Activated CD4-positive, alpha-beta T cell treated with anti-CD3 and anti-CD28 coated beads, Interleukin-2, amount 50 U/mL, for 24 hours (primary cell): ENCODE results near the gene DLG2.
"Not testable (repeated sequence)": the region's sequence is repeated elsewhere in the genome, so short reads cannot be mapped to it uniquely, and the experiment has no call there.

Experiments
- DNase-seq, 2 donors: peaks; one replicate each; pipeline ENCODE4 v3.0.0-alpha.2; 2020; ENCODE audit warnings: low read depth in 1 of 2, low spot score in 1 of 2

Gene DLG2

GRCh38 chr11:85647078-85647477 is 19.9 kb upstream of the DLG2 start:
- DNase-seq: no peak

DNA sequence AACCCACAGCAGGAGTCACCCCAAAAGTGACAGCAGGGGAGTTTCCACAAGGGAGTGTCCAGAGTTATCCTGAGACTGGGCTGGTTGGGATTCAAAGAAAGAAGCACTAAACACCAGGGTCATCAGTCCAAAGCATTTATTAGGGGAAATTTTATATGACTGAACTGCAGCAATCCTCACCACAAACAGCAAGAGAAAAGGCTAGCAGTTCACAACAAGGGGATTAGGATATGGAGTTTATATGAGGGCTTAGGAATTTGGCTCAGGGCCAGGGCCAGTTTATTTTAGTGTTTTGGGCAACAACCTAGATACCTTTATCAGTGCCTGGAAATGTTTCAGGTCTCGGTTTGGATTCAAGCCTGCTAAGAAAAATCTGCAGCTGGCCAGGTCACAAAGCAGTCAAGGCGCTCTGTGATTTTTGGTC is 16.1 kb upstream of the DLG2 start:
- DNase-seq: no peak

- DNase-seq: no peak
These were observed 7.6 kb upstream of the DLG2 start for GRCh38 chr11:85634747-85635146.

DNA sequence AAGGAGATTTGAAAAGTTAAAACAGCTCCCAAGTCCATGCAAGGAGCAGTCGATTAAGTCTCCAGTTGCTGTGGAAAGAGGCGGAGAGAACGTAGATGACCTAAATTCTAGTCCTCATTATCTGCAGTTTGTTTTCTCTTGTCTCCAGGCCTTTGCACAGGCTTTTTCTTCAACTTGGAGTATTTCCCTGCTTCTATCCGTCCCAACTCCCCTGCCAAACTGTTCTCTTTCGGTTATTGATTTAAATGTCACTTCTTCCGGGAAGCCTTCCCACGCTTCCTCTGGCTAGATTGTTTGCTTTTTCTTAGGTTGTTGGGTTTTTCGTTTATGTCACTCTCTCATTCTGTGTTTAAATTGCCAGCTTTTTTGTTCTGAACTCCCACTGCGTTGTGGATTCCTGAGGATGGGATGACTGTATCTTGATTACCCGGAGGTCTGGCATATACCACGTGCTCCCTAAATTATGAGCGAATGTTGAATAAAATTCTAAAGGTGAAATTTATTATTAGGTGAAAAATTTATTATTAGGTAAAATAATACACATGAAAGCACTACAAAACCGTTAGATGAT is 1.7 kb upstream of the DLG2 start:
- no peak for DNase-seq

DNA sequence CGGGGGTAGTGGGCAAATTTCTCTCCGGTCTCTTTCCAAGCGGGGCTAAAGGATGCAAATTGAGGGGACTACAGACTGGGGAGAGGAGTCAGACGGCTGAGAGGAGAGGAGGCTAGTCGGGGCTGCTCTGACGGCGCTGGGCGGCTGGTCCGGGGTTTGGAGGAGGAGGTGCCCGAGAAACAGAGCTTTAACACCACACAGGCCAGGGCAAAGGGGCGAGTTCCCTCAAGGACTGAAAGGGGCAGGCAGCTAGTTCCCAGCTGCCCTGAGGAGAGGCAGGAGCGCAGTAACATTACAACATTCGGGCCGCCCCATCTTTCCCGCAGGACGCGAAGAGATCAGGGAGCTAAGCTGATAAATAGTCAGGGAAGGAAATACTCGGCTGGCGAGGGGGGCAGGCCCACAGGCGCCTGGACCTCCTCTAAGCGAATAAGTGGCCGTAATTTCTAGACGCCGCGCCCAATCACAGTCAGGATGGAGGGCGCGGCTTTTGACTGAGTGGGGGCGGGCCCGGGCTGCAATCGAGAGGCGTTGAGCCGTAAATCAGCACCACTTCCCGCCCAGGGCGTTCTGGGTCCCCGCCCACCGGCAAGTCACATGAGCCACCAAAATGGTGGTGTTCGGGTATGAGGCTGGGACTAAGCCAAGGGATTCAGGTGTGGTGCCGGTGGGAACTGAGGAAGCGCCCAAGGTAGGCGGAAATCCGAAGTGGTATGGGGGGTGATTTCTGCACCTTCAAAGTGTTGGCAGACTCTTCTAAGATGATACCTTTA is 1.0 kb upstream of the DLG2 start, which contains the start of gene TMEM126B:
TMEM126B (plus strand) TSS at position 596 of the 773 bp plus-strand sequence; CDS start at position 611, 15 bp downstream.
- DNase-seq: peak; percentile 82 to 94

- no peak for DNase-seq
These were observed 648 bp downstream of the DLG2 start for GRCh38 chr11:85626496-85626895.

- no peak for DNase-seq
These were observed 6.9 kb downstream of the DLG2 start for GRCh38 chr11:85620256-85620655.

DNA sequence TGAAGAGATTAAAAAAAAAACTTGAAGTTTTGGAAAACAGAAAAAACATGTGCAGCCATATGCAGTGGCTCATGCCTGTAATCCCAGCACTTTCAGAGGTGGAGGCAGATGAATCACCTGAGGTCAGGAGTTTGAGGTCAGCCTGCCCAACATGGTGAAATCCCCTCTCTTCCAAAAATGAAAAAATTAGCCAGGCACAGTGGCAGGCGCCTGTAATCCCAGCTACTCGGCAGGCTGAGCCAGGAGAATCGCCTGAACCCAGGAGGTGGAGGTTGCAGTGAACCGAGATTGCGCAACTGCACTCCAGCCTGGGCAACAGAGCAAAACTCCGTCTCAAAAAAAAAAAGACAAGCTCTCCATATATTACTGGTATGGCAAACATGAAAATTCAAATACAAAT is 7.6 kb downstream of the DLG2 start:
- no peak for DNase-seq

GRCh38 chr11:85611643-85612042 is 15.5 kb downstream of the DLG2 start:
- not testable (repeated sequence) for DNase-seq

DNA sequence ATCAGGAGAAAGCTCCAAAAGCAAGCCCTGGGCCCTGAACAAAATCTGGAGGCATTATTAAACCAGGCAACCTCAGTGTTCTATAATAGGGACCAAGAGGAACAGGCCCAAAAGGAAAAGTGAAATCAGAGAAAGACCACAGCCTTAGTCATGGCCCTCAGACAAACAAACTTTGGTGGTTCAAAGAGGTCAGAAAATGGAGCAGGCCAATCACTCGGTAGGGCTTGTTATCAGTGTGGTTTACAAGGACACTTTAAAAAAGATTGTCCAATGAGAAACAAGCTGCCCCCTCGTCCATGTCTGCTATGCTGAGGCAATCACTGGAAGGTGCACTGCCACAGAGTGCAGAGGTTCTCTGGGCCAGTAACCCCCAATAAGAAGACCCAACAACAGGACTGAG is 17.9 kb downstream of the DLG2 start:
- DNase-seq: not testable (repeated sequence)

- DNase-seq: not testable (repeated sequence)
These were observed 18.5 kb downstream of the DLG2 start for GRCh38 chr11:85608621-85609020.

GRCh38 chr11:85606237-85606636 is 20.9 kb downstream of the DLG2 start:
- DNase-seq: not testable (repeated sequence)

GRCh38 chr11:85603220-85603619 is 23.9 kb downstream of the DLG2 start:
- DNase-seq: no peak

- no peak for DNase-seq
These were observed 24.5 kb downstream of the DLG2 start for GRCh38 chr11:85602526-85603213.

GRCh38 chr11:85599083-85599482 is 28.1 kb downstream of the DLG2 start:
- no peak for DNase-seq

DNA sequence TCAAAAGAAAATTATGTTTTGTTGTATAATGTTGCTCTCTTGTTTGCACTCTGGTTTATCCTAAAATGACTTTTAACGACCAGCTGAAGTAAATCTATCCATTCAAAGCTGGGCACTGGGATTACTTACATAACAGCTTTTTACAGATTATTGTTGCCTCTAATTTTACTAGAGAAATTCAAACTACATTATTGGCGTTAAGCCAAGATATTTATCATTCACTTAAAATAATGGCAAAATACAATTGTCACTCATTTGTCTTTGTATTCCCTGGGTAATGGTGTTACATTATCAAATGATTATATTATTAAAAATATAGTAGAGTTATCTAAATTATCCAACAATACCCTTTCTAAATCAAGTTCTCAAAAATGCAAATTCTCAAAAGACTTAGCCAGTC is 30.3 kb downstream of the DLG2 start:
- no peak for DNase-seq

- DNase-seq: peak in 1 of 2 donors; percentile 9
These were observed 31.8 kb downstream of the DLG2 start for GRCh38 chr11:85595285-85595884.

DNA sequence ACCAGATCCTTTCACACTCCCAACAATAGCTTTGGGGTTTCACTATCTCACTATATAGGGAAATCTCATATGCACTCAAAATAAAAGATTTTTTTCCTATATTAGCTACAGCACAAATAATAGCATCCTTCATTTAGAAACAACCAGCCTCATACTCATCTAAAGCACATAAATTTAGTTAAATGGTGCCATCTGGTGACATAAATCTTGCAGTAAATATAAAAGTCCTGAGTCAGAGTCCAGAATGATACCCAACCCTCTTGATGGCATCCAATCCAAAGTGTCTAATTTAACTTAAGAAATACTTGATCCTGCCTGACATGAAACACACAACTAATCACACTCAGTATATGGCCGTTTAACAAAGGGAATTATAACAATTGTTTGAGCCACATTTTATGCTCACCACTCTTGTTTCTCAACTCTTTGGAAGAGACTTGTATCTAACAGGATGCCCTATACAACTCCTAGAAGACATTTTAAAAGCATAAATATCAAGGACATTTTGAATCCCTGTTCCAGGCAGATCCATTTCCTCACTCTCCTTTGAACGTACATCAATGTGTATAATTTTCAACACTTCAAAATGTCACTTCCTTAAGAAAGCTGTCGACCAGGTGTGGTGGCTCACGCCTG is 36.2 kb downstream of the DLG2 start:
- no peak for DNase-seq

- DNase-seq: no peak
These were observed 37.8 kb downstream of the DLG2 start for GRCh38 chr11:85589373-85589772.

GRCh38 chr11:85582111-85582510 is 45.0 kb downstream of the DLG2 start:
- DNase-seq: no peak

DNA sequence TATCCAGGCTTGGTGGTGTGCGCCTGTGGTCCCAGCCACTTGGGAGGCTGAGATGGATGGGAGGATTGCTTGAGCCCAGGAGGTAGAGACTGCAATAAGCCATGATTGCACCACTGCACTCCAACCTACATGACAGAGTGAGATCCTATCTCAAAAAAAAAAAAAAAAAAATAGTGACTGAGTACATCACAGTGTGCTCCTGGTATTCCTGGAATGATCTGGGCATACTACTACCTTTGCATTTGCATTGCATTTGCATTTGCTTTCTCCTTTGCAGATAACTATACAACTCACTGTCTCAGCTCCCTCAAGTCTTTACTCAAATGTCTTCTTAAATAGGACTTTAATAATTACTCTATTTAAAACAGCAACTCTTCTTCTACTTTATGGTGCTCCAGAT is 51.8 kb downstream of the DLG2 start:
- DNase-seq: no peak
